GM10266 (cell line): Measurements from ENCODE around the gene SLC4A9.
"Not testable (repeated sequence)": the region's sequence is repeated elsewhere in the genome, so short reads cannot be mapped to it uniquely, and the experiment has no call there.

Source experiments
- DNase-seq: peaks from one replicate; pipeline ENCODE4 v3.0.0; 2012; ENCODE audit errors: extremely low spot score
- TF ChIP-seq, protein P1 (sequence below): IDR thresholded peaks from 2 replicates; pipeline ENCODE4 v1.5.1; 2012; ENCODE audit warnings: mild to moderate bottlenecking, low read depth; ENCODE audit not compliant: control insufficient read depth, insufficient read depth; ENCODE audit errors: missing control alignments

The SLC4A9 gene

DNA sequence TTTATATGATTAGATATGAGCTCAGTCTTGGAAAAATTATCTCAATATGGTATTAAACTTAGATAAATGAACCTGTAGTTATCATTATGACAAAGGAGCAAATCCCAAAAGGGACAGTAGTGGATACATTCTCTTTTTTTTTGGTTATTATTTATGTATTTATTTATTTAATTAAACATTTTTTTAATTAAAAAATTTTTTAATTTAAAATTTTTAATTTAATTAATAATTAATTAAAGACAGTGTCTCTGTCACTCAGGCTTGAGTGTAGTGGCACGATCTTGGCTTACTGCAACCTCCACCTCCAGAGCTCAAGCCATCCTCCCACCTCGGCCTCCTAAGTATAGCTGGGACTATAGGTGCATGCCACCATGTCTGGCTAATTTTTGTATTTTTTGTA is 57.2 kb downstream of the SLC4A9 start:
- TF ChIP-seq, protein P1, sequence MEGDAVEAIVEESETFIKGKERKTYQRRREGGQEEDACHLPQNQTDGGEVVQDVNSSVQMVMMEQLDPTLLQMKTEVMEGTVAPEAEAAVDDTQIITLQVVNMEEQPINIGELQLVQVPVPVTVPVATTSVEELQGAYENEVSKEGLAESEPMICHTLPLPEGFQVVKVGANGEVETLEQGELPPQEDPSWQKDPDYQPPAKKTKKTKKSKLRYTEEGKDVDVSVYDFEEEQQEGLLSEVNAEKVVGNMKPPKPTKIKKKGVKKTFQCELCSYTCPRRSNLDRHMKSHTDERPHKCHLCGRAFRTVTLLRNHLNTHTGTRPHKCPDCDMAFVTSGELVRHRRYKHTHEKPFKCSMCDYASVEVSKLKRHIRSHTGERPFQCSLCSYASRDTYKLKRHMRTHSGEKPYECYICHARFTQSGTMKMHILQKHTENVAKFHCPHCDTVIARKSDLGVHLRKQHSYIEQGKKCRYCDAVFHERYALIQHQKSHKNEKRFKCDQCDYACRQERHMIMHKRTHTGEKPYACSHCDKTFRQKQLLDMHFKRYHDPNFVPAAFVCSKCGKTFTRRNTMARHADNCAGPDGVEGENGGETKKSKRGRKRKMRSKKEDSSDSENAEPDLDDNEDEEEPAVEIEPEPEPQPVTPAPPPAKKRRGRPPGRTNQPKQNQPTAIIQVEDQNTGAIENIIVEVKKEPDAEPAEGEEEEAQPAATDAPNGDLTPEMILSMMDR = no peak
- no peak for DNase-seq

DNA sequence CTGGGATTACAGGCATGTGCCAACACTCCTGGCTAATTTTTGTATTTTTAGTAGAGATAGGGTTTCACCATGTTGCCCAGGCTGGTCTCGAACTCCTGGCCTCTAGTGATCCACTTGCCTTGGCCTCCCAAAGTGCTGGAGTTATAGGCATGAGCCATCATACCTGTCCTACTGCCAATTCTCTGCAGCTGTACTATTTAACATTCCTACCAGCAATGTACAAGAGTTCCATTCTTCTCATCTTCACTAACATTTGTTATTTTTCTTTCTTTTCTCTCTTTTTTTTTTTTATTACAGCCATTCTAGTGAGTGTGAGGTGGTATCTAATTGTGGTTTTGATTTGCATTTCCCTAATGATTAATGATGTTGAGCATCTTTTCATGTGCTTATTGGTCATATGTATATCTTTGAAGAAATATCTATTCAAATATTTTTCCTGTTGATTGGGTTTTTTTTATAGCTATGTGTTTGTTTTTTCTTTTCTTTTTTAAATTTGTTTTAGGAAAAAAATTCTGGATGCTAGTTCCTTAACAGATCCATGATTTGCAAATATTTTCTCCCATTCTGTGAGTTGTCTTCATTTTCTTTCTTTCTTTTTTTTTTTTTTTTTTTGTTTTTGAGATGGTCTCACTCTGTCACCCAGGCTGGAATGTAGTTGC is 59.0 kb downstream of the SLC4A9 start:
- TF ChIP-seq, protein P1 = no peak
- no peak for DNase-seq

DNA sequence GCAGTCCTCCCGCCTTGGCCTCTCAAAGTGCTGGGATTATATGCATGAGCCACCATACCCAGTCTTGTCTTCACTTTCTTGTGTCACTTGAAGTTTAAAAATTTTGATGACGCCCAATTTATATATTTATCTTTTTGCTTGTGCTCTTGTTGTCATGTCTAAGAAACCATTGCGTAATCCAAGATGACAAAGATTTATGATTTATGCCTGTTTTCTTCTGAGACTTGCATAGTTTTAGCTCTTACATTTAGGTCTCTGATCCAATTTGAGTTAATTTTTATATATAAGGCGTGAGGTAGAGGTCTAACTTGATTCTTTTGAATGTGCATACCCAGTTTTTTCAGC is 60.2 kb downstream of the SLC4A9 start:
- TF ChIP-seq, protein P1 = no peak
- no peak for DNase-seq

DNA sequence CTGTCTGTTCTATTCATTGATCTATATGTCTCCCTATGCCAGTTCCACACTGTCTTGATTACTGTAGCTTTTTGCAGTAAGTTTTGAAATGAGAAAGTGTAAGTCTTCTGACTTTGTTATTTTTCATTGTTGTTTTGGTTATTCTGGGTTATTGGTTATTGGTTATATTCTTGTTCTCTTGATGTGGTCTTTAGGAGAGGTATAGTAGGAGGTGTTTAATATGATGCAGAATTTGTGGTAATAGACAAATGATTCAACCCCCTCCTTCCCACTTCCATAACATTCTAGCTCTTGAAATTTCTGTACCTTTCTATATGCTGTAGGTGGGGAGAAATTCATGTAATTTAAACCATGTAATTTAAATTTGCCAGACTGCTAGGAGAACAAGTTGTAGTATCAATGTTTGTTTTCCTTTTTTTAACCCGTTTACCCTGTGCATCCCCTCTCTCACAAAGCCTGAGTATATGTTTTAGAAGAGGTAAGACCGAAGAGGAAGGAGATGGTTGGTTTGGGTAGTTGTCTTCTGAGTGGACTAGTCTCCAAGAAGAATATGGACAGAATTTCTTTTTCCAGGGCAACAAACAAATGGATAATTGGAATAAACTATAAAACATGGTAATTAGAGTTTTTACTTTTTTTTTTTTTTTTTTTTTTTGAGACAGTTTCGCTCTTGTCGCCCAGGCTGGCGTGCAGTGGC is 60.8 kb downstream of the SLC4A9 start:
- DNase-seq = no peak
- TF ChIP-seq, protein P1 = no peak

DNA sequence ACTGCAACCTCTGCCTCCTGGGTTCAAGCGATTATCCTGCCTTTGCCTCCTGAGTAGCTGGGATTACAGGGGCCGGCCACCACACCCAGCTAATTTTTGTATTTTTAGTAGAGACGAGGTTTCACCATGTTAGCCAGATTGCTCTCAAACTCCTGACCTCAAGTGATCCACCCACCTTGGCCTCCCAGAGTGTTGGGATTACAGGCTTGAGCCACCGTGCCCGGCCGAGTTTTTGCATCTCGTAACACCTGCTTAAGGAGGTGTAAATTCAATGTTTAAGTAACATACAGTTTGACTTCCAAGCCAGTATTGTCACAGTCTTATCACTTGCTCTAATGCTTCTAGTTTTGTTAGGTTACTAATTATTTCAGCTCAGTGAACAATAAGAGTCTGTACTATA is 61.4 kb downstream of the SLC4A9 start:
- DNase-seq = not testable (repeated sequence)

DNA sequence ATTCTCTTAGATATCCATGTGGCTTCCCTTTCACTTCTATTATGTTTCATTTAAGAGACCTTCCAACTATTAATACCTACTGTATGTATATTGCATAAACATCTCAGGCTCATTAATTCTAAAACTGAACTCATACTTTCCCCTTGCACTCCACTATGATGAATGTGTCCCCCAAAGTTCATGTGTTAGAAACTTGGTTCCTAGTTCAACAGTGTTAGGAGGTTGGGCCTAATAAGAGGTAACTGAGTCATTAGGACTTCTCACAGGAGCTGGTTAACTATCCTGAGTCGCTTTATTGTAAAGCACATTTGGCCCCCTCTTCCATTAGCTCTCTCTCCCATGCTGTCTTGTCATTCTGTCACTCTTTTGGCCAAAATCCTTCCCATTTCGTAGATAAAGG is 63.6 kb downstream of the SLC4A9 start:
- TF ChIP-seq, protein P1 = no peak
- DNase-seq = no peak

DNA sequence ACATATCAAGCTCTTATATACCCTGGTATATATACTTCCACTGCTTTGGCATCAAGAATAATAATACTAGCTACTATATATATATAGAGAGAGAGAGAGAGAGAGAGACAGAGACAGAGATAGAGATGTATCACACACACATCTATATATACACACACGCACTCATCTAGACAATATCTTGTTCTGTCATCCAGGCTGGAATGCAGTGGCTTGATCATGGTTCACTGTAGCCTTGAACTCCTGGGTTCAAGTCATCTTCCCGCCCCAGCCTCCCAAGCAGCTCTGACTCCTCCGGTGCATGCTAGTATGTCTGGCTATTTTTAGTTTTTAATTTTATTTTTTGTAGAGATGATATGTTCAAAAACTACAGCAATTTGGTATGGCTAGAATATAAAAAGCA is 64.1 kb downstream of the SLC4A9 start:
- DNase-seq = no peak
- TF ChIP-seq, protein P1 = no peak
